Tibial nerve (tissue), 4 donors: ENCODE results near the gene GDF11. TPM values are rescaled to one million over a fixed set of nuclear protein-coding genes. Genes with fewer than 3 reads are reported as not detected.
A peak's percentile ranks its signal among the peaks of the same experiment; 100 is the strongest.

ENCODE experiments used
- DNase-seq, 2 donors: peaks; one replicate each; pipeline ENCODE4 v3.0.0-alpha.2; 2019; ENCODE audit warnings: low spot score in 2 of 2
- H3K27ac ChIP-seq, 4 donors: fragments of 200-600 bp; sonication (generic) in 3 of 4; one replicate each; pipeline ENCODE4 v1.5.1; 2017 to 2019; ENCODE audit warnings: mild to moderate bottlenecking in 1 of 4
- H3K27me3 ChIP-seq, 2 donors: fragments of 200-600 bp; sonication (generic) in 1 of 2; one replicate each; pipeline versions ENCODE4 v1.5.1 to v1.6.0; 2017 to 2019
- H3K36me3 ChIP-seq, 3 donors: fragments of 200-600 bp; sonication (generic); one replicate each; pipeline ENCODE4 v1.5.1; 2018 to 2019
- H3K4me1 ChIP-seq, 4 donors: fragments of 200-600 bp; sonication (generic) in 3 of 4; one replicate each; pipeline ENCODE4 v1.5.1; 2017 to 2019
- H3K4me3 ChIP-seq, 4 donors: fragments of 200-600 bp; sonication (generic) in 3 of 4; one replicate each; pipeline ENCODE4 v1.5.1; 2017 to 2019; ENCODE audit warnings: mild to moderate bottlenecking in 1 of 4, moderate library complexity in 1 of 4
- H3K9me3 ChIP-seq, 4 donors: fragments of 200-600 bp; sonication (generic) in 3 of 4; one replicate each; pipeline ENCODE4 v1.5.1; 2017 to 2019
- EP300 ChIP-seq, 2 donors: sonication (generic); formaldehyde crosslinking; IDR thresholded peaks; one replicate each; pipeline ENCODE4 v1.6.1; 2017; ENCODE audit warnings: antibody characterized with exemption in 2 of 2, mild to moderate bottlenecking in 1 of 2
- POLR2A ChIP-seq, 2 donors: fragments of 450-650 bp; IDR thresholded peaks; one replicate each; pipeline ENCODE4 v1.6.1; 2017; ENCODE audit warnings: antibody characterized with exemption in 2 of 2, mild to moderate bottlenecking in 2 of 2, moderate library complexity in 2 of 2
- WGBS, 2 donors: methylation state at CpG; one replicate each; pipeline ENCODE4 v1.1.5; 2018; 5-methylcytosine and 5-hydroxymethylcytosine counted together
- small RNA-seq: library from RNA; depleted of rRNA; stranded (forward); fragments of <200 nt; gene quantifications from one replicate; pipeline ENCODE3, GENCODE V24; 2016
- total RNA-seq, 4 donors: library from RNA; depleted of rRNA; stranded (reverse); fragments of >200 nt; gene quantifications; one replicate each; pipeline ENCODE4 v1.1.0, GENCODE V29; 2016
- TF ChIP-seq, protein P1 (sequence below), 5 experiments: fragments of 200-600 bp in 3 of 5; fragments of 450-650 bp in 2 of 5; sonication (generic) in 3 of 5; IDR thresholded peaks; one replicate each; pipeline ENCODE4 v1.5.1; 2016 to 2019; ENCODE audit warnings: antibody characterized with exemption in 5 of 5, mild to moderate bottlenecking in 3 of 5, moderate library complexity in 2 of 5

The GDF11 gene
- total RNA-seq, 4 donors from 2014 or later: 1.8 to 5.7 (median 4.0) TPM

- H3K9me3 ChIP-seq: no peaks in the 10 kb centered on the region
- DNase-seq: peak in 1 of 2 donors; percentile 27
- 37 to 44% methylated on average over 5 of the region's 5 CpGs for WGBS, 2 donors
- H3K27me3 ChIP-seq: no peaks in the 10 kb centered on the region
- no peak overlapping the region for H3K4me3 ChIP-seq
- H3K4me1 ChIP-seq: peaks cover 0 to 9% (median 0%) of the 10 kb centered on the region in 4 donors
- TF ChIP-seq POLR2A (IDR thresholded peaks at IDR 0.05): no peak
- TF ChIP-seq EP300 (IDR thresholded peaks at IDR 0.05): no peak
- TF ChIP-seq, protein P1, sequence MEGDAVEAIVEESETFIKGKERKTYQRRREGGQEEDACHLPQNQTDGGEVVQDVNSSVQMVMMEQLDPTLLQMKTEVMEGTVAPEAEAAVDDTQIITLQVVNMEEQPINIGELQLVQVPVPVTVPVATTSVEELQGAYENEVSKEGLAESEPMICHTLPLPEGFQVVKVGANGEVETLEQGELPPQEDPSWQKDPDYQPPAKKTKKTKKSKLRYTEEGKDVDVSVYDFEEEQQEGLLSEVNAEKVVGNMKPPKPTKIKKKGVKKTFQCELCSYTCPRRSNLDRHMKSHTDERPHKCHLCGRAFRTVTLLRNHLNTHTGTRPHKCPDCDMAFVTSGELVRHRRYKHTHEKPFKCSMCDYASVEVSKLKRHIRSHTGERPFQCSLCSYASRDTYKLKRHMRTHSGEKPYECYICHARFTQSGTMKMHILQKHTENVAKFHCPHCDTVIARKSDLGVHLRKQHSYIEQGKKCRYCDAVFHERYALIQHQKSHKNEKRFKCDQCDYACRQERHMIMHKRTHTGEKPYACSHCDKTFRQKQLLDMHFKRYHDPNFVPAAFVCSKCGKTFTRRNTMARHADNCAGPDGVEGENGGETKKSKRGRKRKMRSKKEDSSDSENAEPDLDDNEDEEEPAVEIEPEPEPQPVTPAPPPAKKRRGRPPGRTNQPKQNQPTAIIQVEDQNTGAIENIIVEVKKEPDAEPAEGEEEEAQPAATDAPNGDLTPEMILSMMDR (IDR thresholded peaks at IDR 0.05): peak; percentile 36 to 68 (median 45)
- H3K27ac ChIP-seq: no peak overlapping the region
- peaks cover 3 to 76% (median 19%) of the 10 kb centered on the region in 3 donors for H3K36me3 ChIP-seq
Measured at GRCh38 chr12:55797068-55797467, 54.1 kb downstream of the GDF11 start.

DNA sequence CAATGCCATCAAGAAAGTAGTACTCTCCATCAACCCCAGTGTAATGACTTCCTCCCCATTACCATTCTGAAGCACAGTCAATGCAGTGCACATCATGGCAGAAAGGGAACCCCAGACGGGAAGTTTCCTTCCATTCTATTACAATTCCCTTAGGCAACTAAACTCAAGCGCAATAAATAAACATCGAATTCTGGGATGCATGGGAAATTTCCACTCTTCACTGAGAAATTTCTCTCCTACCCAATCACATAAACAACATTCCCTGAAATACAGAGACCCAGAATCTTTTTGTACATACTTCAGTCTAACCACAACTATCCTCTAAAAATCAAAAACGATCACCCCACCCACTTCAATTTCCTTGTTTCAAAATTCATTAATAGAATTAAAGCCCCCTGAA is 54.6 kb downstream of the GDF11 start:
- Histone ChIP-seq H3K4me1 (peaks cover 0 to 9% (median 0%) of the 10 kb centered on the region in 4 donors), H3K36me3 (peaks cover 3 to 76% (median 19%) of the 10 kb centered on the region in 3 donors), H3K27me3 (no peaks in the 10 kb centered on the region), H3K27ac (no peak overlapping the region), H3K9me3 (no peaks in the 10 kb centered on the region), H3K4me3 (no peak overlapping the region)
- no peak for TF ChIP-seq EP300 (IDR thresholded peaks at IDR 0.05)
- TF ChIP-seq POLR2A (IDR thresholded peaks at IDR 0.05): no peak
- TF ChIP-seq, protein P1 (IDR thresholded peaks at IDR 0.05): no peak
- DNase-seq: no peak
- 52 to 53% methylated on average over 4 of the region's 4 CpGs for WGBS, 2 donors

Small RNAs within 50 kb of the gene (small RNA-seq; reads per million reads assigned to genes)
- gene AC009779.1: not detected
- gene RF00017: not detected

Other genes with a start within 250 kb of the GDF11 start
- not detected for gene OR6C4, start 193.5 kb upstream of the GDF11 start, total RNA-seq
- gene OR2AP1, start 170.7 kb upstream of the GDF11 start, total RNA-seq: not detected
- gene OR10P1, start 106.2 kb upstream of the GDF11 start, total RNA-seq: not detected
- 100 to 1,000 TPM; 118 to 192 (median 146) TPM for gene ITGA7, start 35.2 kb upstream of the GDF11 start, total RNA-seq
- 100 to 1,000 TPM; 212 to 322 (median 264) TPM for gene BLOC1S1, start 27.1 kb upstream of the GDF11 start, total RNA-seq
- gene RDH5, start 22.7 kb upstream of the GDF11 start, total RNA-seq: 10 to 100 TPM; 28.0 to 54.6 (median 38.4) TPM
- gene CD63, start 14.1 kb upstream of the GDF11 start, total RNA-seq: 100 to 1,000 TPM; 478 to 624 (median 544) TPM
- 10 to 100 TPM; 33.3 to 62.8 (median 52.8) TPM for gene SARNP, start 74.6 kb downstream of the GDF11 start, total RNA-seq
- gene ORMDL2, start 74.9 kb downstream of the GDF11 start, total RNA-seq: 10 to 100 TPM; 12.9 to 18.6 (median 14.5) TPM
- 10 to 100 TPM; 34.5 to 51.2 (median 40.9) TPM for gene DNAJC14, start 86.5 kb downstream of the GDF11 start, total RNA-seq
- gene MMP19, start 99.8 kb downstream of the GDF11 start, total RNA-seq: 10 to 100 TPM in 1 of 4 donors, 1 to 10 TPM in 3; 3.1 to 35.1 (median 5.6) TPM
- 10 to 100 TPM; 25.3 to 53.4 (median 39.9) TPM for gene PYM1, start 184.8 kb downstream of the GDF11 start, total RNA-seq
- 100 to 1,000 TPM in 1 of 4 donors, 10 to 100 TPM in 3; 24.9 to 544 (median 34.3) TPM for gene DGKA, start 188.0 kb downstream of the GDF11 start, total RNA-seq
- gene PMEL, start 222.9 kb downstream of the GDF11 start, total RNA-seq: 1 to 10 TPM in 1 of 4 donors, under 1 TPM in 1, not detected in 2; 0.87 to 1.6 TPM
- 10 to 100 TPM; 10.3 to 22.2 (median 13.8) TPM for gene CDK2, start 223.7 kb downstream of the GDF11 start, total RNA-seq
- 100 to 1,000 TPM in 1 of 4 donors, 10 to 100 TPM in 3; 71.7 to 111 (median 83.0) TPM for gene RAB5B, start 231.0 kb downstream of the GDF11 start, total RNA-seq